K562 (cell line): ENCODE data around the gene GPD1L. TPM values are rescaled to one million over a fixed set of nuclear protein-coding genes. Genes with fewer than 3 reads are reported as not detected.

Experiments
- ATAC-seq: fragments of 200-7000 bp; cut with Tn5 transposase; 3 replicates; pipeline ENCODE4 v1.9.1; 2020; ENCODE audit warnings: moderate library complexity
- BruUV-seq: library from RNA; stranded (reverse); fragments of 400-500 nt; replicated peaks from 2 replicates; lab custom pipeline; 2021; lab: Mats Ljungman, UMichigan
- CTCF ChIA-PET: fragments of 300-600 bp; formaldehyde crosslinking; extraction: SDS; loops from one replicate; lab custom pipeline; 2021; ENCODE audit warnings: low intra/inter-chr PET ratio; lab: Yijun Ruan, JAX
- POLR2A ChIA-PET: fragments of 300-600, 350-650 bp; sonication (Branson Sonifier 250); formaldehyde crosslinking; extraction: SDS; loops from one replicate; lab custom pipeline; 2021; ENCODE audit warnings: antibody characterized with exemption, inconsistent platforms; lab: Yijun Ruan, JAX
- DNase-seq, 4 experiments: peaks; one replicate each; pipeline versions ENCODE4 v3.0.0 to v3.0.0-alpha.2; 2011 to 2018; ENCODE audit warnings: low spot score in 3 of 4, mixed read lengths in 3 of 4; ENCODE audit errors: extremely low read depth in 1 of 4
- FAIRE-seq: peaks from 2 replicates; lab custom pipeline; 2011; peaks lifted over from hg19 to GRCh38; lab: Jason Lieb, UNC
- H2AFZ ChIP-seq: 2 replicates; pipeline ENCODE4 v1.6.0; 2011; ENCODE audit warnings: low read depth, low read length, control low read depth, inconsistent platforms
- H3K27ac ChIP-seq: fragments of 200-600 bp; 3 replicates; pipeline ENCODE4 v1.8.0; 2011; ENCODE audit warnings: low read depth, mild to moderate bottlenecking, control low read depth, inconsistent platforms, low read length, moderate library complexity, mixed read lengths; ENCODE audit errors: extremely low read depth
- H3K27me3 ChIP-seq, 2 experiments: fragments of 300-600 bp in 1 of 2; 2 replicates in 1 of 2; 3 replicates in 1 of 2; pipeline versions ENCODE4 v1.6.0 to v1.8.0; 2011; ENCODE audit warnings: inconsistent platforms in 2 of 2, low read length in 2 of 2, mild to moderate bottlenecking in 1 of 2, mixed read lengths in 1 of 2, moderate library complexity in 1 of 2; ENCODE audit not compliant: control insufficient read depth in 2 of 2, insufficient read depth in 2 of 2
- H3K36me3 ChIP-seq: fragments of 300-600 bp; 3 replicates; pipeline ENCODE4 v1.8.0; 2011; ENCODE audit warnings: mild to moderate bottlenecking, low read length, inconsistent platforms; ENCODE audit not compliant: control insufficient read depth, insufficient read depth
- H3K4me1 ChIP-seq, 2 experiments: fragments of 200-600 bp in 1 of 2; replicated peaks in 1 of 2; 2 replicates in 1 of 2; 3 replicates in 1 of 2; pipeline versions ENCODE4 v1.5.1 to v1.8.0; 2011; ENCODE audit warnings: inconsistent platforms in 2 of 2, low read length in 2 of 2, mild to moderate bottlenecking in 1 of 2, mixed read lengths in 1 of 2, moderate library complexity in 1 of 2; ENCODE audit not compliant: control insufficient read depth in 2 of 2, insufficient read depth in 2 of 2
- H3K4me2 ChIP-seq: 2 replicates; pipeline ENCODE4 v1.6.1; 2011; ENCODE audit warnings: low read length, control low read depth, inconsistent platforms, mixed read lengths; ENCODE audit not compliant: insufficient read depth
- H3K4me3 ChIP-seq: fragments of 200-600 bp; sonication (generic), shearing (Covaris generic); 2 replicates; pipeline ENCODE4 v1.5.1; 2016; ENCODE audit warnings: control low read depth, inconsistent platforms
- H3K79me2 ChIP-seq: fragments of 200-600 bp; 3 replicates; pipeline ENCODE4 v1.8.0; 2011; ENCODE audit warnings: low read length, inconsistent platforms; ENCODE audit not compliant: control insufficient read depth, insufficient read depth
- H3K9ac ChIP-seq, 2 experiments: 2 replicates each; pipeline versions ENCODE4 v1.6.0 to v1.6.1; 2011; ENCODE audit warnings: low read depth in 2 of 2, low read length in 2 of 2, control low read depth in 1 of 2, inconsistent platforms in 1 of 2, mild to moderate bottlenecking in 1 of 2, mixed read lengths in 1 of 2; ENCODE audit not compliant: insufficient read depth in 1 of 2
- H3K9me1 ChIP-seq: one replicate; pipeline ENCODE4 v1.6.0; 2011; ENCODE audit warnings: inconsistent platforms, mild to moderate bottlenecking, low read length, moderate library complexity; ENCODE audit not compliant: control insufficient read depth, insufficient read depth
- H3K9me3 ChIP-seq: replicated peaks from 2 replicates; pipeline ENCODE4 v1.5.1; 2011; ENCODE audit warnings: low read depth, low read length, inconsistent platforms; ENCODE audit not compliant: control insufficient read depth, insufficient read depth
- H4K20me1 ChIP-seq: replicated peaks from 2 replicates; pipeline ENCODE4 v1.6.1; 2011; ENCODE audit warnings: low read length, inconsistent platforms, mixed read lengths; ENCODE audit not compliant: control insufficient read depth, insufficient read depth
- ATF1 ChIP-seq, 2 experiments: fragments of 450-650 bp in 1 of 2; IDR thresholded peaks; 2 replicates each; pipeline ENCODE4 v1.6.1; 2016; ENCODE audit warnings: missing compliant biosample characterization in 1 of 2, missing genetic modification characterization in 1 of 2
- CREM ChIP-seq: IDR thresholded peaks from 2 replicates; pipeline ENCODE4 v1.6.1; 2014; ENCODE audit warnings: antibody characterized with exemption, low read depth
- ELF4 ChIP-seq: fragments of 450-650 bp; formaldehyde crosslinking; IDR thresholded peaks from 2 replicates; pipeline ENCODE4 v1.4.0; 2022; ENCODE audit warnings: missing genetic modification characterization
- NR2C1 ChIP-seq, 2 experiments: fragments of 450-650 bp; IDR thresholded peaks; 2 replicates each; pipeline ENCODE4 v1.6.1; 2017; ENCODE audit warnings: mild to moderate bottlenecking in 2 of 2, antibody characterized with exemption in 1 of 2, inconsistent platforms in 1 of 2, missing compliant biosample characterization in 1 of 2, missing genetic modification characterization in 1 of 2
- NR2C2 ChIP-seq, 2 experiments: fragments of 200-800 bp in 1 of 2; sonication (Bioruptor generic) in 1 of 2; sonication (generic) in 1 of 2; formaldehyde crosslinking in 1 of 2; IDR thresholded peaks; 2 replicates each; pipeline versions ENCODE4 v1.6.1 to v1.8.0; 2016 to 2022; ENCODE audit warnings: mild to moderate bottlenecking in 1 of 2, missing compliant biosample characterization in 1 of 2, missing genetic modification characterization in 1 of 2, missing genetic modification reagents in 1 of 2
- NR4A1 ChIP-seq, 2 experiments: fragments of 250-450 bp in 1 of 2; fragments of 450-650 bp in 1 of 2; sonication (Bioruptor Pico) in 1 of 2; IDR thresholded peaks; 2 replicates each; pipeline versions ENCODE4 v1.4.0 to v1.6.1; 2016 to 2020; ENCODE audit warnings: mild to moderate bottlenecking in 2 of 2, missing compliant biosample characterization in 1 of 2, missing genetic modification characterization in 1 of 2, moderate library complexity in 1 of 2
- NRF1 ChIP-seq, 2 experiments: fragments of 450-650 bp; IDR thresholded peaks in 1 of 2; conservative IDR thresholded peaks in 1 of 2; 2 replicates each; pipeline ENCODE4 v1.6.1; 2014; ENCODE audit warnings: mild to moderate bottlenecking in 2 of 2
- RUNX1 ChIP-seq: sonication (generic); IDR thresholded peaks from 2 replicates; pipeline ENCODE4 v1.6.1; 2016; ENCODE audit warnings: antibody characterized with exemption, low read depth
- ZNF175 ChIP-seq: fragments of 200-800 bp; sonication (Bioruptor generic); IDR thresholded peaks from 2 replicates; pipeline ENCODE4 v1.6.1; 2016; ENCODE audit warnings: low read depth, mild to moderate bottlenecking, missing genetic modification characterization, missing compliant biosample characterization
- WGBS: fragments of 100-300 bp; shearing (Covaris generic); methylation state at CpG from one replicate; pipeline ENCODE4 v1.1.6; 2016; ENCODE audit warnings: low coverage, mixed read lengths; ENCODE audit not compliant: insufficient coverage; ENCODE audit errors: missing lambda C conversion rate; 5-methylcytosine and 5-hydroxymethylcytosine counted together
- in situ Hi-C: fragments of 300-500 bp; cut with MboI; formaldehyde crosslinking; loops from 4 replicates; pipeline ENCODE4 v1.15.0; 2018; ENCODE audit warnings: inconsistent platforms, mixed read lengths
- intact Hi-C: fragments of 100-400 bp; cut with micrococcal nuclease; formaldehyde crosslinking; loops from 2 replicates; pipeline ENCODE4 v1.14.2; 2022
- polyA plus RNA-seq, 8 experiments: library from polyadenylated mRNA; depleted of rRNA in 4 of 8; stranded (reverse) in 5 of 8; unstranded in 3 of 8; fragments of >200 nt; fragmentation: Nextera tagmentation in 2 of 8; fragmentation: Illumina TruSeq in 1 of 8; extraction: Ambion mirVana in 2 of 8; extraction: Trizol in 1 of 8; gene quantifications; 2 replicates each; pipeline versions ENCODE4 v1.2.1 to v1.2.3, GENCODE V29; 2011 to 2014; ENCODE audit warnings: inconsistent platforms in 1 of 8, missing spikeins in 1 of 8
- total RNA-seq, 7 experiments: library from RNA; depleted of rRNA in 6 of 7; stranded (reverse); fragments of >200 nt in 6 of 7; fragmentation: Illumina TruSeq in 2 of 7; extraction: Trizol in 2 of 7; gene quantifications; 2 replicates each; pipeline versions ENCODE4 v1.2.1 to v1.2.3, GENCODE V29; 2011 to 2021; ENCODE audit warnings: low replicate concordance in 1 of 7

GPD1L gene
- total and polyA plus RNA-seq, 9 of the 15 experiments (the other 6 are each of a cell fraction or from before 2014, with no cell fraction given) = 1.6 to 17.3 (median 12.3) TPM

GRCh38 chr3:32077260-32078084 is 28.9 kb upstream of the GPD1L start:
- TF ChIP-seq RUNX1 (no peak), ATF1 (CRISPR knock-in tag; IDR thresholded peaks at IDR 0.05) (no peak), ATF1 (tag; IDR thresholded peaks at IDR 0.05) (0 out of 2 replicates have a peak, but pooled peaks have one; percentile 25), NRF1 (conservative IDR thresholded peaks at IDR 0.05 in 1 of 2, IDR thresholded peaks at IDR 0.05 in 1 of 2) (peak; percentile 33 to 54; a peak in 3 of 4 replicates), CREM (0 out of 2 replicates have a peak, but pooled peaks have one; percentile 19), NR2C1 (IDR thresholded peaks at IDR 0.05) (no peak), NR2C1 (tag; IDR thresholded peaks at IDR 0.05) (peak; percentile 63; the same call in 1 of the 2 replicates), ZNF175 (no peak), NR2C2 (CRISPR knock-in tag; IDR thresholded peaks at IDR 0.05) (no peak), NR2C2 (tag; IDR thresholded peaks at IDR 0.05) (peak; percentile 60; the same call in 1 of the 2 replicates), ELF4 (CRISPR knock-in tag) (no peak), NR4A1 (CRISPR knock-in tag; IDR thresholded peaks at IDR 0.05) (no peak), NR4A1 (tag; IDR thresholded peaks at IDR 0.05) (0 out of 2 replicates have a peak, but pooled peaks have one; percentile 15)
- H3K9me1 ChIP-seq = no peaks in the 10 kb centered on the region
- intact Hi-C loops (no loop called here), in situ Hi-C loops (no loop called here)
- H3K4me1 ChIP-seq = peaks cover 0 to 18% of the 10 kb centered on the region in 2 experiments; a peak in 3 of 5 replicates
- no peak overlapping the region for H3K4me3 ChIP-seq
- H3K4me2 ChIP-seq = peak overlapping the region; percentile 53
- no peak for FAIRE-seq
- H3K9ac ChIP-seq = no peak overlapping the region
- H3K27ac ChIP-seq = no peak overlapping the region
- H2AFZ ChIP-seq = peak overlapping the region; percentile 75
- BruUV-seq = no TSS peak
- CTCF ChIA-PET = no interaction called here
- H3K27me3 ChIP-seq = peaks cover 0 to 11% of the 10 kb centered on the region in 2 experiments; a peak in 2 of 5 replicates
- H3K9me3 ChIP-seq = no peaks in the 10 kb centered on the region
- no peaks in the 10 kb centered on the region for H4K20me1 ChIP-seq
- WGBS = 8% methylated on average over 14 of the region's 14 CpGs
- peak; percentile 47; the same call in 2 of the 3 replicates for ATAC-seq
- H3K36me3 ChIP-seq = no peaks in the 10 kb centered on the region
- no peaks in the 10 kb centered on the region for H3K79me2 ChIP-seq
- POLR2A ChIA-PET = no interaction called here
- DNase-seq = peak in 3 of 4 experiments; percentile 1 to 4 (median 1)
